ENCODE results near the gene NME9.
A peak's percentile ranks its signal among the peaks of the same experiment; 100 is the strongest.

Gene NME9

DNA sequence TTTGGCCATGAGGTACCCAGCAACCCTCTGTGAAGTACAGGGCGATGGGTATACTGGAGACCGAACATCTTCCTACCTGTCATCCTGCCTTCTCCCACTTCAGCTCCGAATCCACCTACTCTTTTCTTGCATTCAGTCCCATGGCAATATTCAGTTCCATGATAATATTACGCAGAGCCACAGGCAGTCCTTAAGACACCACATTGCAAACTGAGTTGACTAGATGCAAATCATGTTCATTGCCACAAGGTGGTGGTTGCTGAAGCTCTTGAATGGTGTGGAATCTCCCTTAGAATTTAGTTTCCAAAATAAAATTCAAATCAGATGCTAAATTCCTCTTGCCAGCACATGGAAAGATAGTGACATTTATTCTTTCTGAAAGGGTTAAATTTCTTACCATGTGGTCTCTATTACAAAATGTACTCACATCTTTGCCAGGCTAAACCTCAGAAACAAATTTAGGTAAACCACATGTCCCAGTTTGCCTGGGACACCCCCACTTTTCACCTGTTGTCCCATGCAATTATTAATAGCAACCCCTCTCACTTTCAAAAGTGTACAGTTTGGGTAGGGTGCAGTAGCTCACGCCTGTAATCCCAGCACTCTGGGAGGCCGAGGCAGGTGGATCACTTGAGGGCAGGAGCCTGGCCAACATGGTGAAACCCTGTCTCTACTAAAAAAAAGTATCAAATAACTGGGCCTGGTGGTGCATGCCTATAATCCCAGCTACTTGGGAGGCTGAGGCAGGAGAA, 1.7 kb upstream of the NME9 start:
- Histone ChIP-seq H3K36me3 (ENCODE audit: insufficient read depth, low read length) (no peaks in the 10 kb centered on the region), H3K4me3 (ENCODE audit: low read length) (no peak overlapping the region), H3K27ac (ENCODE audit: low read depth, low read length) (no peak overlapping the region), H3K9me3 (ENCODE audit: insufficient read depth, low read depth, low read length) (no peaks in the 10 kb centered on the region), H3K9ac (ENCODE audit: low read depth, low read length) (no peak overlapping the region), H3K27me3 (ENCODE audit: insufficient read depth, low read length) (peaks cover 5% of the 10 kb centered on the region; the same call in 1 of the 2 replicates), H3K4me1 (ENCODE audit: insufficient read depth, low read length) (peaks cover 8% of the 10 kb centered on the region)
- WGBS = 91% methylated on average over 6 of the region's 6 CpGs

DNA sequence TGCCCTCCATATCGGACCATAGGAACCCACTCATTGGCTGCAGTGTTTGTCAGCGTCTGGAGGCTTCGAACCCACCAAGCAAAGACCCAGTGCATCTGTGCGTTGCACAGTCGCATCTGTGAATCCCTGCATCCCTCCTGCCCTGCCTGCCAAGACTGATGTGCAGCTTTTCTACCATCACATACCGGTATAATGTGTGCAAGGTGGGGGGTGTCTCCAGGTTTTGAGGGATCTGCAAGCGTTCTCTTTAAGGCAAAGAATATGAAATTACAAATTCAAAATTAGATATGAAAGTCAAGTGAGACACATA, 288 bp upstream of the NME9 start:
- Histone ChIP-seq H3K4me1 (ENCODE audit: insufficient read depth, low read length) (peaks cover 8% of the 10 kb centered on the region), H3K27ac (ENCODE audit: low read depth, low read length) (no peak overlapping the region), H3K4me3 (ENCODE audit: low read length) (peak overlapping the region; percentile 63), H3K9ac (ENCODE audit: low read depth, low read length) (no peak overlapping the region), H3K36me3 (ENCODE audit: insufficient read depth, low read length) (no peaks in the 10 kb centered on the region), H3K27me3 (ENCODE audit: insufficient read depth, low read length) (peaks cover 5% of the 10 kb centered on the region; the same call in 1 of the 2 replicates), H3K9me3 (ENCODE audit: insufficient read depth, low read depth, low read length) (no peaks in the 10 kb centered on the region)
- 0% methylated on average over 5 of the region's 7 CpGs for WGBS

DNA sequence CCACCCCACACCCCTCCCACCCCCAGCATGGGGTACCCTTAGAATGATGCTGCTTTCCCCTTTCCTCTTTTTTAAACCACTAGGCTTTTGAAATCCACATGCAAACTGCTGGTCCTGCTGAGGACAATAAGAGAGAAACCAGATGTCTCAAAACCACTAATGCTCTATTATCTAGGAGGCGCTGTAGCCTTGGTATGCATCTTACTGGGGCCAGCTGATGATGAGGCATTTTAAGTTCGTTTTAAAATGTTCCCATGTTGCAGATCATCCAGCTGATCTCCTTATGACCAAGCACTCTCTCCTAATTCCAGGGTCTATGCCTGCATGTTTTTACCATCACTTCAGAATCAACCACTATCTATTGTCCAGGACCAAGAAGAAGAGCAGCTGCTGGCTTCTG, 1.3 kb downstream of the NME9 start:
- H3K9ac ChIP-seq (ENCODE audit: low read depth, low read length) = no peak overlapping the region
- peaks cover 8% of the 10 kb centered on the region for H3K4me1 ChIP-seq (ENCODE audit: insufficient read depth, low read length)
- H3K4me3 ChIP-seq (ENCODE audit: low read length) = no peak overlapping the region
- H3K27me3 ChIP-seq (ENCODE audit: insufficient read depth, low read length) = peaks cover 5% of the 10 kb centered on the region; the same call in 1 of the 2 replicates
- H3K27ac ChIP-seq (ENCODE audit: low read depth, low read length) = no peak overlapping the region
- H3K36me3 ChIP-seq (ENCODE audit: insufficient read depth, low read length) = no peaks in the 10 kb centered on the region
- 67% methylated on average over 2 of the region's 2 CpGs for WGBS
- no peaks in the 10 kb centered on the region for H3K9me3 ChIP-seq (ENCODE audit: insufficient read depth, low read depth, low read length)

DNA sequence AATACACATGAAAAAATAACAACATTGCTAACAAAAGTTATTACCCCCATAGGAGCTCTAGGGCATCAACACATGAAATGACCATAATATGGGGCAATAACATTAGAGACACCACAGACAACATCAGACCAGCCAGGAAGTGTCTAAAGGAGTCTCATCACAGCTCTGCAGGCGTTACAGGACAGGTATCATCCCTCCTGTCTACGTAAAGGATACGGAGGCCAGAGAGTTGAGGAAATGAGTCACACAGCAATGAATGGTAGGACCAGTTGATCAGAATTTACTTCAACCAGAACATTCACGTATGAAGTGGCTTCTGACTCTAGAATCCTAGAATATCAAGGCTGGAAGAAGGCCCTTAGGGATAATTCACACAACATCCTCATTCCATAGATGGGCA, 1.8 kb downstream of the NME9 start:
- WGBS = 84% methylated on average over 4 of the region's 4 CpGs
- H3K4me3 ChIP-seq (ENCODE audit: low read length) = no peak overlapping the region
- H3K4me1 ChIP-seq (ENCODE audit: insufficient read depth, low read length) = peaks cover 8% of the 10 kb centered on the region
- H3K9me3 ChIP-seq (ENCODE audit: insufficient read depth, low read depth, low read length) = no peaks in the 10 kb centered on the region
- peaks cover 5% of the 10 kb centered on the region; the same call in 1 of the 2 replicates for H3K27me3 ChIP-seq (ENCODE audit: insufficient read depth, low read length)
- no peak overlapping the region for H3K27ac ChIP-seq (ENCODE audit: low read depth, low read length)
- no peaks in the 10 kb centered on the region for H3K36me3 ChIP-seq (ENCODE audit: insufficient read depth, low read length)
- H3K9ac ChIP-seq (ENCODE audit: low read depth, low read length) = no peak overlapping the region

DNA sequence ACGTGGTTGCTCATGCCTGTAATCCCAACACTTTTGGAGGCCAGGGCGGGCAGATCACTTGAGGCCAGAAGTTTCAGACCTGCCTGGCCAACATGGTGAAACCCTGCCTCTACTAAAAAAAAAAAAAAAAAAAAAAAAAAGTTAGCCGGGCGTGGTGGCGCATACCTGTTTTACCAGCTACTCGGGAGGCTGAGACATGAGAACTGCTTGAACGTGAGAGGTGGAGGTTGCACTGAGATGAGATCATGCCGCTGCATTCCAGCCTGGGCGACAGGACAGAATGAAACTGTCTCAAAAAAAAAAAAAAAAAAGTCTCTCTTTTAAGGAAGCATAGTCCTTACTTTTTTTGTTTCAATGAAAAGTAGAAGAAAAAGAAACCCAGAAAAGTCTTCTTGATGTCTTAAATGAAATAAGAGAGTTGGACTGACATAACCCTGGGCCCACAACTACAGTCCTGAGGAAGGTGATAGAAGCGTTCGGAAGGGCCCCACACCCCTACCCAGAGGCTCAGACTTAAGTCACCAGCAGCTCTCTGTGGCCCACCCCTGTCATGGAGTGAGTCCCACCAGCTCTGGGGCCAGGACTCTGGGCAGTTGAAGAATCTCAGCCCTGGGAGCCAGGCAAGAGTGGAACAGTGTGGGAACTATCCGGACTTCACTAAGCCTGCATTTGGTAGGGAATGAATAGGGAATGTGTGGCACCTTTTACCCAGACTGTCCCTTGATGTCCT, 2.6 kb downstream of the NME9 start:
- no peak overlapping the region for H3K9ac ChIP-seq (ENCODE audit: low read depth, low read length)
- WGBS = 94% methylated on average over 12 of the region's 12 CpGs
- H3K27ac ChIP-seq (ENCODE audit: low read depth, low read length) = no peak overlapping the region
- H3K36me3 ChIP-seq (ENCODE audit: insufficient read depth, low read length) = no peaks in the 10 kb centered on the region
- no peak overlapping the region for H3K4me3 ChIP-seq (ENCODE audit: low read length)
- peaks cover 5% of the 10 kb centered on the region; the same call in 1 of the 2 replicates for H3K27me3 ChIP-seq (ENCODE audit: insufficient read depth, low read length)
- peaks cover 13% of the 10 kb centered on the region for H3K4me1 ChIP-seq (ENCODE audit: insufficient read depth, low read length)
- no peaks in the 10 kb centered on the region for H3K9me3 ChIP-seq (ENCODE audit: insufficient read depth, low read depth, low read length)

DNA sequence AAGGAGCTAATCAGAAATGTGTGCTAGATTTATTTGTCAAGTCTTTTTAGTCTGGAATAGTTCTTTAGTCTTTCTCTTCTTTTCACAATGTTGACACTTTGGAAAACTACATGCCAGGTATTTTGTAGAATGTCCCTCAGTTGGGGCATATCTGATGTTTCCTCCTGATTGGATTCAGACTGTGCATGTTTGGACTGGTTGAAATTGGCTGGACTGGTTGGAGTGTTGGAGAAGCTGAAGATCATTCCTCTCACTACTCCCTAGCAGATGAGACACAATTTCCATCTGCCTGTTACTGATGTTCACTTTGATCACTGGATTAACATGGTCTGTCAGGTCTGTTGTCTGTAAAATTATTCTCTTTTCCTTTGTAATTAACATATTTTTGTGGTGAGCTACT, 3.7 kb downstream of the NME9 start:
- peaks cover 5% of the 10 kb centered on the region; the same call in 1 of the 2 replicates for H3K27me3 ChIP-seq (ENCODE audit: insufficient read depth, low read length)
- H3K27ac ChIP-seq (ENCODE audit: low read depth, low read length) = no peak overlapping the region
- no peak overlapping the region for H3K4me3 ChIP-seq (ENCODE audit: low read length)
- no peak overlapping the region for H3K9ac ChIP-seq (ENCODE audit: low read depth, low read length)
- H3K4me1 ChIP-seq (ENCODE audit: insufficient read depth, low read length) = peaks cover 17% of the 10 kb centered on the region
- H3K36me3 ChIP-seq (ENCODE audit: insufficient read depth, low read length) = no peaks in the 10 kb centered on the region
- no peaks in the 10 kb centered on the region for H3K9me3 ChIP-seq (ENCODE audit: insufficient read depth, low read depth, low read length)

DNA sequence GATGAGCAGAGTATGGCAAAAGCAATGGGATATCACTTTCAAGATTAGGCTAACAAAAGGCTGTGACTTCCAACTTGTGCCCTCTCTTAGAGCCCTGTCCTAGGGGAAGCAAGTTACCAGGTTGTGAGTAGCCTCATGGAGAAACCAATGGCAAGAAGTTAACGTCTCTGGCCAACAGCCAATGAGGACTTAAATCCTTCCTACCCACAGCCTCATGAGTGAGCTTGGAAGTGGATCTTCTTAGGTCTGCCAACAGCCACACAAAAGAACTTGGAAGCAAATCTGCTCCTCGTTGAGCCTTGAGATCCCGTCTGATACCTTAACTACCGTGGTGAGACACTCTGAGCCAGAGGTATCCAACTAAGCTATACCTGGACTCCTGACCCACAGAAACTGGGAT, 5.7 kb downstream of the NME9 start:
- peaks cover 5% of the 10 kb centered on the region; the same call in 1 of the 2 replicates for H3K27me3 ChIP-seq (ENCODE audit: insufficient read depth, low read length)
- no peak overlapping the region for H3K27ac ChIP-seq (ENCODE audit: low read depth, low read length)
- H3K9ac ChIP-seq (ENCODE audit: low read depth, low read length) = no peak overlapping the region
- H3K9me3 ChIP-seq (ENCODE audit: insufficient read depth, low read depth, low read length) = no peaks in the 10 kb centered on the region
- WGBS = 93% methylated on average over 4 of the region's 4 CpGs
- no peak overlapping the region for H3K4me3 ChIP-seq (ENCODE audit: low read length)
- H3K4me1 ChIP-seq (ENCODE audit: insufficient read depth, low read length) = peaks cover 16% of the 10 kb centered on the region
- no peaks in the 10 kb centered on the region for H3K36me3 ChIP-seq (ENCODE audit: insufficient read depth, low read length)

DNA sequence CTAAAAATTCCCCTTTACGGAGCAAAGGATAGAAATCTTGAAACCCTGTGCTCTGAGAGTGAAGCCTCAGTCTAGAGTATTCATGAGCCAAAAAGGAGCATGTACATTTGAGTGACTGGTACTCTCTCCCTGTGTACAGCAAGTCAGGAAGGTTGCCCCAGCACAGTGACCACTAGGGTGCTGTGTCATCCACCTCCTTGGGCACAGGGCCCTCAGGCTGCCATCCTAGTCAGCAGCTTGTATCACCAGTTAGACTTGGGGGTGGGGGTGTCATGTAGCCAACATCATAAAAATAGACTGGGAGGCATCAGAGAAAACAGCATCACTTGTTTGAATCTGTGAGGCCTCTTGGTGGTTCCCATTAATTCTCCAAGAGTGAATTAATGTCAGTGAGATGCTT, 12.0 kb downstream of the NME9 start:
- Histone ChIP-seq H3K9ac (ENCODE audit: low read depth, low read length) (no peak overlapping the region), H3K27me3 (ENCODE audit: insufficient read depth, low read length) (no peaks in the 10 kb centered on the region), H3K4me3 (ENCODE audit: low read length) (no peak overlapping the region), H3K27ac (ENCODE audit: low read depth, low read length) (no peak overlapping the region), H3K4me1 (ENCODE audit: insufficient read depth, low read length) (peaks cover 8% of the 10 kb centered on the region; the same call in 1 of the 2 replicates), H3K9me3 (ENCODE audit: insufficient read depth, low read depth, low read length) (no peaks in the 10 kb centered on the region), H3K36me3 (ENCODE audit: insufficient read depth, low read length) (no peaks in the 10 kb centered on the region)
- 80% methylated on average over 1 of the region's 1 CpG for WGBS

DNA sequence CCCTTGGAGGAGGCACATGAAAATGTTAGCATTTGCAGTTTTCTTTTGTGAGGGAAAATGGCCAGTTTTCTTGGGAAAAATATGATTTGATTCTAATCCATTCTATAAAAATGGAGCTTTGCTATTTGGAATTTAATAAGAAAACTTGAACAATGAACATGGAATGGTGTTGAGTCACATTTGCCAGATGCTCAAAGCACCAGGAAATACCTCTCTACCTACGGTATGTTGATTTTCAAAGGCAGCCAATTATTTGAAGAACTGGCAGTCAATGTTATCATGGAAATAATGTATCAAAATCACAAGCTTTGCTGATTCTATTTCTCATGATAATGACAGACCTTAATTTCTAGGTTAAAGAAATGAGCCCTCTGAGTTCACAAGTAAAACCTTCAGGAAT, 14.9 kb downstream of the NME9 start:
- no peak overlapping the region for H3K9ac ChIP-seq (ENCODE audit: low read depth, low read length)
- H3K27me3 ChIP-seq (ENCODE audit: insufficient read depth, low read length) = no peaks in the 10 kb centered on the region
- no peak overlapping the region for H3K4me3 ChIP-seq (ENCODE audit: low read length)
- no peaks in the 10 kb centered on the region for H3K4me1 ChIP-seq (ENCODE audit: insufficient read depth, low read length)
- H3K36me3 ChIP-seq (ENCODE audit: insufficient read depth, low read length) = no peaks in the 10 kb centered on the region
- no peak overlapping the region for H3K27ac ChIP-seq (ENCODE audit: low read depth, low read length)
- no CpG with 5 or more reads among the region's 1 CpG for WGBS
- H3K9me3 ChIP-seq (ENCODE audit: insufficient read depth, low read depth, low read length) = no peaks in the 10 kb centered on the region

DNA sequence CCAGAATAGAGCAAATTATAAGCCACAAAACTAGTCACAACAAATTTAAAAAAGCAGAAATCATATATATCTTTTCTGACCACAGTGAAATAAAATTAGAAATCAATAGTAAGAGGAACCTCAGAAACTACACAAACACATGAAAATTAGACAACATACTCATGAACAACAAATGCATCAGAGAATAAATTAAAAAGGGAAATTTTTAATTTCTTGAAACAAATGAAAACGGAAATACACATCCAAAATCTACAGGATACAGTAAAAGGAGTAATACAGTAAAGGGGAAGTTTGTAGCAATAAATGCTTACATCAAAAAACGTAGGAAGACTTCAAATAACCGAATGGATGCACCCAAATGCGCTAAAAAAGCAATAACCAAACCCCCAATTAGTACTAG, 19.2 kb downstream of the NME9 start:
- no peaks in the 10 kb centered on the region for H3K4me1 ChIP-seq (ENCODE audit: insufficient read depth, low read length)
- H3K4me3 ChIP-seq (ENCODE audit: low read length) = no peak overlapping the region
- no peak overlapping the region for H3K27ac ChIP-seq (ENCODE audit: low read depth, low read length)
- H3K9ac ChIP-seq (ENCODE audit: low read depth, low read length) = no peak overlapping the region
- WGBS = no CpG with 5 or more reads among the region's 4 CpGs
- no peaks in the 10 kb centered on the region for H3K27me3 ChIP-seq (ENCODE audit: insufficient read depth, low read length)
- no peaks in the 10 kb centered on the region for H3K36me3 ChIP-seq (ENCODE audit: insufficient read depth, low read length)
- H3K9me3 ChIP-seq (ENCODE audit: insufficient read depth, low read depth, low read length) = peaks cover 14% of the 10 kb centered on the region

DNA sequence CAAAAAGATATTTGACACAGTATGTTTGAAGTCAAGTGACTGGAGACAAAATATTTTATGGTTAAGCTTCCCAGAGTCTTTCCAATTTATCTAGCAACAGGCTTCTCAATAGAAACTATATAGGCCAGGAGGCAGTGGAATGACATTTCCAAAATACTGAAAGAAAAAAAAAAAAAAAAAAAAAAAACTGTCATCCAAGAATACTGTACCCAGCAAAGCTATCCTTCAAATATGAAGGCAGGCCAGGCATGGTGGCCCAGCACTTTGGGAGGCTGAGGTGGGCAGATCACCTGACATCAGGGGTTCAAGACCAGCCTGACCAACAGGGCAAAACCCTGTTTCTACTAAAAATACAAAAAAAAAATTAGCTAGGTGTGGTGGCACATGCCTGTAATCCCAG, 20.9 kb downstream of the NME9 start:
- Histone ChIP-seq H3K9me3 (ENCODE audit: insufficient read depth, low read depth, low read length) (peaks cover 14% of the 10 kb centered on the region), H3K4me1 (ENCODE audit: insufficient read depth, low read length) (no peaks in the 10 kb centered on the region), H3K4me3 (ENCODE audit: low read length) (no peak overlapping the region), H3K9ac (ENCODE audit: low read depth, low read length) (no peak overlapping the region), H3K27ac (ENCODE audit: low read depth, low read length) (no peak overlapping the region), H3K36me3 (ENCODE audit: insufficient read depth, low read length) (no peaks in the 10 kb centered on the region), H3K27me3 (ENCODE audit: insufficient read depth, low read length) (no peaks in the 10 kb centered on the region)
